Activated CD8-positive, alpha-beta memory T cell treated with anti-CD3 and anti-CD28 coated beads, Interleukin-2, amount 50 U/mL, for 24 hours (primary cell): Measurements from ENCODE around the gene ABCG8.
A peak's percentile ranks its signal among the peaks of the same experiment; 100 is the strongest.
"Not testable (repeated sequence)": the region's sequence is repeated elsewhere in the genome, so short reads cannot be mapped to it uniquely, and the experiment has no call there.

Experiments used
- DNase-seq: peaks from one replicate; pipeline ENCODE4 v3.0.0-alpha.2; 2020; ENCODE audit errors: extremely low read depth

ABCG8 gene

GRCh38 chr2:43872151-43872550, 33.4 kb downstream of the ABCG8 start:
- DNase-seq: no peak

GRCh38 chr2:43874776-43875451, 36.1 kb downstream of the ABCG8 start:
- no peak for DNase-seq

DNA sequence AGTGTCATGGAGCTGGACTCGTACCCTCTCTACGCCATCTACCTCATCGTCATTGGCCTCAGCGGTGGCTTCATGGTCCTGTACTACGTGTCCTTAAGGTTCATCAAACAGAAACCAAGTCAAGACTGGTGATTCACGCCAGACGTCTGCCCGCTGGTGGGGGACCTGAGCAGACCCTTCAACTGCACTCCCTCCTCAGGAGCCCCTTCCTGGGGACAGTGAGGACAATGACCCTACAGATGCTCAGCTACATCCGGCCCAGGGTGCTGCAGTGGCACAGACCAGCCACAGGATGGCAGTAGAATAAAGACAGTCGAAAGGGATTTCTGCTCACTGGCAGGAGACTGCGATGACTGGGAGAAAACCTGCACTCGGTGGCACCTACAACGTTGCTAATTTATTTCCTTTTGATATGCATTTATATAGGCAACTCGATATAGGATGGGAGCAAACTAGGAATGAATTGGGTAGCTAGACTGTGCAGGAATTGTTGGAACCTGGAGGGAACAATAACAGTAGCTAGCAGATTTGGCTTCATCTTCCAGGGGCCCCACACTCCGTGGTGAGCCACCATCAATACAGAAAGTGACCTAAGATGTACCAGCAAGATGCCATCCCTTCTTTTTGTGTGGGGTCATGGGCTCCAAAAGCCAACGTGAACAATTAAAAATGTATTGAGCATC, 39.2 kb downstream of the ABCG8 start:
- peak; percentile 26 for DNase-seq

- DNase-seq: no peak
Observed at GRCh38 chr2:43879261-43879660, 40.5 kb downstream of the ABCG8 start.

- no peak for DNase-seq
Observed at GRCh38 chr2:43880471-43880870, 41.7 kb downstream of the ABCG8 start.

GRCh38 chr2:43880952-43881351, 42.2 kb downstream of the ABCG8 start:
- no peak for DNase-seq

GRCh38 chr2:43882312-43882711, 43.5 kb downstream of the ABCG8 start:
- no peak for DNase-seq

DNA sequence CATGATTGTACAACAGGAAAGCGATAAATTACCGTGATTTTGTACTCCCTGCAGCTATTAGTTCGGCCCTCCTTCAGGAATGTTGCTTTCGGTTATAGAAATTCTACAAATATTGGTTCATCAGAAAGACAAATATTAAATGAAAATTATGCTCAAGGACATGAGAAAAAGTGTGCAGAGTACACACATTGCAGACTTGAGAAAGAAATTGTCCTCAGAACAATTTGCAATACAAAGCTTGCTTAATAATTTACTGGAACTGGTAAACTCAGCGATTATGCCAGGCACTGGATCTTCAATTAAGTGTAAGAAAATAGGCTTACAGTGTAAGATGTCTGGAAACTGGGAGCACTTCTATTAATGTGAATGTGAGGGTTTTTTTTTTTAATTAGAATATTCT, 45.9 kb downstream of the ABCG8 start:
- no peak for DNase-seq

DNA sequence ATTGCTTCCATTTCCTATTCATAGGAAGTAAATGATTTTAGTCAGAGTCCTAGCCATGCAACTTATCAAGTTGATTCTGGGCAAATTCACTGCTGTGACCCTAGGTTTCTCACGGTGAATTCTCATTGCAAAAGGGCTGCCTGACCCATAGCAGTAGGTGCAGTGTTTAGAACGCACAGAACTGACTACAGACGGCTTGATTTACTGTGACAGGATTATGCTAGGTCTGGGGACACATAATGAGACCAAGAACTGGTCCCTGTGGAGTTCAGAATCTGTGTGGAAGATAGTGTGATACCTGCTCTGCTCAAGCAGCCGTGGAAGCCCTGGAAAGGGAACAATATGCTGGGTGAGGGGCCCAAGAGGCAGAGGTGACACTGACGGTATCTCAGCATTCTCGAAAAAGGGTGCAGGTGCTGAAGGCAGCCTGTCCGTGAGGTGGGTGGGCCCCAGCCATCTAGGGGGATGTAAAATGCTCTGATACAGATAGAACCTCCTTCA, 46.4 kb downstream of the ABCG8 start:
- DNase-seq: no peak

GRCh38 chr2:43887176-43887575, 48.4 kb downstream of the ABCG8 start:
- DNase-seq: no peak

DNA sequence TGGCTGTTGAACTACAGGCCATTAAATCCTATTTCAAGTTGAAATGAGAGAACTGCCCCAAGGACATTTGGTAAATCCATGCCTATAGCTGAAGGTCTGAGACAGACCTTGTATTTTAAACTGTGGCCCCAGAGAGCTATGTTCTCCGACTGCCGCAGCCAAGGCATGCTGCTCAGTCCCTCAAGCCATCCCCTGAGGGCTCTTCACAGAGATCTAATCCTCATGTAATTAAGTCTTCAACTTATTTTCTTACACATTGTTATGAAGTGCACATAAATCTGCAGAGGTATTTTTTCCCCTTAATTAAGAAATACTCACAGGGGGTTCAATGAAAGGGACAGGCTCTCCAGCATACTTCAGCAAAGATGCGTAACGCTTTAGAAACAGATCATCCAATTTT, 50.6 kb downstream of the ABCG8 start:
- DNase-seq: no peak

DNA sequence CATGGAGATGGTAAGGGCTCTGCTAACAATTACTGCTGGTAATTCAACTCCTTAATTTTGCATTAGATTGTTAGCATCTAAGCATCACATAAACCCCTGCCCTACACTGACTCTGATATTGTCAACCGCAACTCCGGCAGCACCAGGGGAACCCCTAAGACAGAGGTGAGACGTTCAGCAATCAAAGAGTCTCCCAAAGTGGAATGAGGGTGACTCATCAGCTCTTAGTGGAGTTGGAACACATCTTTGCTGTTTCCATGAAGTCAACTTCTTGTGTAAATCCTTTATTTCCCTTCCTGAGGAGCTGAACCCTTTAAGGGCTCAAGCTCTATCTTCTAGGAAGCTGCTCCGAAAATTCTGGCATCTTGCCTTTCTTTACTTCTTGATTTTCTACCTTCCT, 52.1 kb downstream of the ABCG8 start:
- no peak for DNase-seq

DNA sequence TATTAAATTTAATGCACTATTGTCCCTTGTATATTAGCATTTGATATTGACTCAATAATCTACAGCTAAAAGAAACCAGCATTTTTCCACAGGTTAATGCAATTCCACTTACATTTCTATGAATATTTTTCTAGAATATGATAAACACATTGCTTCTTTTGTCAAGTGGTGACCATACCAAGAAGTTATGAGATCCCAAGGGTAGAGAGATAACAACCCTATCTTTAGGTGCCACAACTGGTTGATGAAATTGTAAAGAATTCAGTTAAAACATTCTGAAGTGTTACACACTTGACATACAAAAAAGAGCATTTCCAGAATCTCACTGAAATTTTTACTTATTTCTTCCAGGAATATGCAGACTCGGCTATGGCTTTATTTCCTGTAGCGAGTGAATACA, 56.0 kb downstream of the ABCG8 start:
- DNase-seq: no peak

DNA sequence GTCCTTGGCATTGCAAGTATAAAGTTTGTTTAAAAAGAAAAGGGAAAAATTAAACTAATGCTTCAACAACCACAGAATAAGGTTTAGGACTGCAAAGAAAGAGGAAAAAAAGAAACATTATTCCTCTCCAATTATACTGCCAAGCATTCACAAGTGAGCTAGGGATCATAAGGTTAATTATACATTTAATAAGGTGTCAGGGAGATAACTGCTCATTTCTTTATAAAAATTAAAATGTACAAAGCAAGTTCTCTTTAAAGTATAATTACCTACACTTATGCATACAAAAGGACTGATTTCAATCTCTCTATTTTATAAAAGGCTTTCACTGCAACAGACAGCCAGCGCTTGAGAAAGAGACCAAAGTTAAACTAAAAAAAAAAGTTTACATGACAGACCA, 58.1 kb downstream of the ABCG8 start:
- no peak for DNase-seq

DNA sequence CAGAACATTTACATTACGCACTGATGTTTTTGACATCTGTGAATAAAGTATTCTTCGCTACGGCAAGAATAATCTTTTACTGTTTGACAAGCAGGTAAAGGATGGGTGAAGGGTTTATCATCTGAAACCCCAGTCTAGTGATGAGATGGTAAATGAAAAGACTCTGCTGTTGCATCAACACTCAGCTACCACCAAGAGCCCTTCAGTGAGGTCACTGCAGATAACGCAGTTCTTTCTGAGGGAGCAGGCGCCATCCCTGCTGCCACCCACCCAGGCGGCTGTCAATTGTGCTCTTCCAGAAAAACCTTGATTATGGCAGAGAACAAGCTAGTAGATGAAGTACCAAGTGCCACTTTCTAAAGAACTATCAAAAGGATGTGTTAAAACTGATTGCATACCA, 58.7 kb downstream of the ABCG8 start:
- DNase-seq: no peak

DNA sequence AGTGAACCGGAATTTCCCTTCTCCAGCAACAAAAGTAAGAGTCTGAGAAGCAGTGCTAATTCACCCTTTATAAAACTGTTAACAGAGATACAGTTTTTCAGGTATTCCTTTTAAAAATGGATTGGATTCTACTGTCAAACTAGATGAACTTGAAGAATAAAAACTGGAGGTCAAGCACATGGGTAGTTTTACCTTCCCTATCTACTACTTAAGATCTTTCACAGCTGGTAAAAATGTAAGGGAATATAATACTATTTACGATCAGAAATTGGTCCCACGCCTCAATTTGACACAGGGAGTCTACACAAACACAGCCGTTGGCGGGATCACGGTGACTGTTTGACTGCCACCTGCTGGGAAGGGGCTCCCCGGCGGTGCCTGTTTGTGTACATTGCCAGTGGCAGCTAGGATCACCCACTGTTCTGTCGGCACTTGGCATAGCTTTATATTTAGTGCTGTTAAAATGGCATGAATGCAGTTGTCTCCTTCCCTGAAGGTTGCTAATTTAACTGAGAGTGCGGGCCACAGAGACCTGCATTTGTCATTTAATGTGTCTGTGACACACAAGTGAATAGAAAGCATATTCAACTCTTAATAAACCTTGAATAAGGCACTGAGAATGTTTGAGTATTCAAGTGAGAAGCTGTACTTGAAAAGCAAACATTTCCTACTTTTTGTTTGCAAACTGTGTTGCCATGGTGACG, 59.5 kb downstream of the ABCG8 start:
- DNase-seq: no peak

DNA sequence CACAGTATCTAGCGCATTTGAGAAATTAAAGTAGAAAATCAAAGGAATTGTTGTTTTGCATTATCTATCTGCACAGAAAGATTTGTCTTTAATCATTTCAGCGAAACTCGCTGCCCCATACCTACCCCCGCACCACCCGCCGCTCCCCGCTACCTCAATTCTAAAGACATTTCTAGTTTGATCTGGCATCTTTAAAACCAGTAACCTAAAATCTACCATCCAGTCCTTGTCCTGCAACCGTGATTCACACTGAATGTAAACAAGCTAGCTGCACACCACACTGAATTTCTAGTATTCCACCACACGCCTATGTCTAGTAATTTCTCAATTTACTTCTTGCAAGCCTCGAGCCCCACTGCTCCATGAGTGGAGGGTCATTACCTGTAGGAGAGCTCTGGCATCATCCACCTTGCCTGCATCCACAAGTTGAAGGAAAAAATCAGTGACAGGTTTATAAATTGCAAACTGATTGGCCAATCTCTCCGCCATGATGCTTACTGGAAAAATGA, 60.1 kb downstream of the ABCG8 start:
- DNase-seq: no peak

- DNase-seq: no peak
Observed at GRCh38 chr2:43899589-43899988, 60.8 kb downstream of the ABCG8 start.

DNA sequence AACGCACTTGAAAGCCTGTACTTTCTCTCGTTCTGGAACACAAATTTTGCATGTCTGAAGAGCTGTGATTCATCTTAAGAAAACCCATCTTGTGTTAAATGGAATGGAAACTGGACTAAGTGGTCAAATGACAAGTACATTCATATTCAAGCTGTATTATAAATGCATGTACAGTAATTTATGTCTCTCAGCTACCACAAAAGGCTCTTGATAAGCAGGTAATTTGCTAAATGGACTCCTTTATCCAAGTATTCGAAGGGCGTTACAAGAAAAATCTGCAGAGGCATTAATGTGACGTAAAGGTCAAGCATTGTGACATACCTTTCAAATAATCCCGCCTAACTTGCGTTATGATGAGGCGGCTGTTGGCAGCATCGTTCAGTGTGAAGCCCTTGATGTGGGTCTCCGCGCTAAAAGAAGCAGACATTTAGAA, 66.6 kb downstream of the ABCG8 start:
- DNase-seq: no peak

DNA sequence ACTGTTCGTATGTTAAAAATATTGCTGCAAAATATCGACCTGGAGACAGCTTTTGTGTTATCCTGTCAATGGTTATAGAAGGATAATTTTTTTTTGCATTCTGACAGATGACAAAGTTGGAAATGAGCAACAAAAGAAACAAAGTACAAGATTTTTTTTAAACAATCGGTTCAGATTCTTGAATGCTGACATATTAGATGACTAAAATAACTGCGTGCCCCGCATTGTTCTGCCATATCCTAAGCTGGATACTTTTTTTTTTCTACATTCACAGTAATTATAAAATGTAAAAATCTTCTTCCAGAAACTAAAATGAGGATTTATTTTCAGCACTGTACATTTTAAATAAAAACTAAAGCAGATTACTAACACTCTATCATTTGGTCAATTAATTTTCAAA, 67.1 kb downstream of the ABCG8 start:
- no peak for DNase-seq

DNA sequence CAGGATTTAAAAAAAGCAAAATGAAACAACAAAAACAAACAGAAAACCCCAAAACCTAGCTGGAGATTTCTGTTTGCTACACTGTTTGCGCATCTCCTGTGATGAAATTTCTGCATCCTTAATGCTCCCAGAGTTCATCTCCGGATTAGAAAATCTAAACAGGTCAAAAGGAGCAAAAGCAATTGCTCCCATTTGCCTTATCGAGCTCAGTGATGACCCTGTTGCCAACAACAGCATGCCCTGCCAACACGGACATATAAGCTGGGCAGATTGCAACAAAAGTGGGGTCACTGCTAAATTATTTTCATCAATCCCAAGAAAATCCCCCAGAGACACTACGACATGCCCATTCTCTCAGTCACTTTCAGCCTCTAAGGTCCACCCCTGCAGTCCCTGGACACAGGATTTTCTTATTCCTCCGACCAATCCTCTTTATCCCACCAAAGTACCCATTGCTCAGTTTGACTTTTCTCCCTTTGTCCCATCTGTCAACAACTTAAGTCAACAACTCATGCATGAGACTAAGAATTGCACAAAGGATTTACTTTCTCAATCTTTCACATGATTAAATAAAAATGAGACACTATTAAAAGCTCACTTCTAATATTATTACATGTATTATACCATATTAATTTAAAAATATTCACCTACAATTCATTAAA, 67.8 kb downstream of the ABCG8 start:
- DNase-seq: no peak

DNA sequence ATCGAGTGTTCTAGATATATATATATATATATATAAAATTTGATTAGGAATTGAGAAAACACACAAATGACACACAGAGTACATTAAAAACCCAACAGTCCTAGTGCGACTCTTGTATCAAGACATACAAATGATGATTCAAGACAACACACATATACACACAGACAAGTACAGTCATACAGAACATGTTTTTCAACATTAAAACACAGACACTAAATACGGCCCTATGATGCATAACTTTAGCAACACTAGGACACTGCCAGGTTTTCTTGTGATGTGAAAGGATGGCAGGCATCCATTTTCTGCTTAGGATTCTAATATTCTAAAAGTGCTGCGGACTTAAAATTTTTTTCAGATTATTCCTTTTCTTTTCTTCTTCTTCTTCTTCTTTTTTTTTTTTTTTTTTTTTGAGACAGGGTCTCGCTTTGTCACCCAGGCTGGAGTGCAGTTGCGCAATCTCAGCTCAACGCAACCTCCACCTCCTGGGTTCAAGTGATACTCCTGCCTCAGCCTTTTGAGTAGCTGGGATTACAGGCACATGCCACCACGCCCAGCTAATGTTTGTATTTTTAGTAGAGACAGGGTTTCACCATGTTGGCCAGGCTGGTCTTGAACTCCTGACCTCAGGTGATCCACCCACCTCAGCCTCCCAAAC, 72.5 kb downstream of the ABCG8 start:
- not testable (repeated sequence) for DNase-seq
